RWPE1 (cell line): ENCODE results near the gene KDELR1.
"Not testable (repeated sequence)": the region's sequence is repeated elsewhere in the genome, so short reads cannot be mapped to it uniquely, and the experiment has no call there.

Experiments
- CTCF ChIA-PET: fragments of 350-600 bp; sonication (Branson Sonifier 250); formaldehyde crosslinking; extraction: SDS; loops from one replicate; lab custom pipeline; 2021; lab: Yijun Ruan, JAX
- POLR2A ChIA-PET: fragments of 400-600 bp; formaldehyde crosslinking; extraction: SDS; loops from one replicate; lab custom pipeline; 2020; ENCODE audit warnings: antibody characterized with exemption; ENCODE audit not compliant: low non-redundant PET; lab: Yijun Ruan, JAX
- DNase-seq: peaks from one replicate; pipeline ENCODE4 v3.0.0; 2012; ENCODE audit warnings: low spot score
- H3K27ac ChIP-seq: fragments of 450-650 bp; 2 replicates; pipeline ENCODE4 v1.5.1; 2017
- TF ChIP-seq, protein P1 (sequence below): fragments of 450-650 bp; conservative IDR thresholded peaks from 2 replicates; pipeline ENCODE4 v1.5.1; 2017; ENCODE audit warnings: low read depth, mild to moderate bottlenecking

KDELR1 gene

DNA sequence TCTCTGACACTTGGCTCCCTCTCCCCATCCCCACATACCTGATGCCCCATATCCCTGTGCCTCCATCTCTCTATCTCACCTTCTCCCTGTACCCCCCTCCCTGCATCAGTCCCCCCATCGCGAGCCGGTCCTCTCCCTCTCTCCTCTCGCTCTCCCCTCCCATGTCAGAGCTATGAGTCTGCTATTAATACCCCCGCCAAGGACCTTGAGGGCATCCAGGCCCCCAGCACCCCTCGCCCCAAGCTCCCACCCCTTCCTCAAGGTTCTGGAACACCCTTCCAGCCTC, 3.8 kb upstream of the KDELR1 start:
- CTCF ChIA-PET, result no interaction called here
- POLR2A ChIA-PET, result interaction anchor here (0.6 to 1.0 kb wide), 2 partner anchors 73 to 186 kb away, joined by 3 to 13 read pairs; a partner anchor contains a TSS
- H3K27ac ChIP-seq, result no peak overlapping the region
- DNase-seq, result no peak
- TF ChIP-seq, protein P1, sequence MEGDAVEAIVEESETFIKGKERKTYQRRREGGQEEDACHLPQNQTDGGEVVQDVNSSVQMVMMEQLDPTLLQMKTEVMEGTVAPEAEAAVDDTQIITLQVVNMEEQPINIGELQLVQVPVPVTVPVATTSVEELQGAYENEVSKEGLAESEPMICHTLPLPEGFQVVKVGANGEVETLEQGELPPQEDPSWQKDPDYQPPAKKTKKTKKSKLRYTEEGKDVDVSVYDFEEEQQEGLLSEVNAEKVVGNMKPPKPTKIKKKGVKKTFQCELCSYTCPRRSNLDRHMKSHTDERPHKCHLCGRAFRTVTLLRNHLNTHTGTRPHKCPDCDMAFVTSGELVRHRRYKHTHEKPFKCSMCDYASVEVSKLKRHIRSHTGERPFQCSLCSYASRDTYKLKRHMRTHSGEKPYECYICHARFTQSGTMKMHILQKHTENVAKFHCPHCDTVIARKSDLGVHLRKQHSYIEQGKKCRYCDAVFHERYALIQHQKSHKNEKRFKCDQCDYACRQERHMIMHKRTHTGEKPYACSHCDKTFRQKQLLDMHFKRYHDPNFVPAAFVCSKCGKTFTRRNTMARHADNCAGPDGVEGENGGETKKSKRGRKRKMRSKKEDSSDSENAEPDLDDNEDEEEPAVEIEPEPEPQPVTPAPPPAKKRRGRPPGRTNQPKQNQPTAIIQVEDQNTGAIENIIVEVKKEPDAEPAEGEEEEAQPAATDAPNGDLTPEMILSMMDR, result no peak

DNA sequence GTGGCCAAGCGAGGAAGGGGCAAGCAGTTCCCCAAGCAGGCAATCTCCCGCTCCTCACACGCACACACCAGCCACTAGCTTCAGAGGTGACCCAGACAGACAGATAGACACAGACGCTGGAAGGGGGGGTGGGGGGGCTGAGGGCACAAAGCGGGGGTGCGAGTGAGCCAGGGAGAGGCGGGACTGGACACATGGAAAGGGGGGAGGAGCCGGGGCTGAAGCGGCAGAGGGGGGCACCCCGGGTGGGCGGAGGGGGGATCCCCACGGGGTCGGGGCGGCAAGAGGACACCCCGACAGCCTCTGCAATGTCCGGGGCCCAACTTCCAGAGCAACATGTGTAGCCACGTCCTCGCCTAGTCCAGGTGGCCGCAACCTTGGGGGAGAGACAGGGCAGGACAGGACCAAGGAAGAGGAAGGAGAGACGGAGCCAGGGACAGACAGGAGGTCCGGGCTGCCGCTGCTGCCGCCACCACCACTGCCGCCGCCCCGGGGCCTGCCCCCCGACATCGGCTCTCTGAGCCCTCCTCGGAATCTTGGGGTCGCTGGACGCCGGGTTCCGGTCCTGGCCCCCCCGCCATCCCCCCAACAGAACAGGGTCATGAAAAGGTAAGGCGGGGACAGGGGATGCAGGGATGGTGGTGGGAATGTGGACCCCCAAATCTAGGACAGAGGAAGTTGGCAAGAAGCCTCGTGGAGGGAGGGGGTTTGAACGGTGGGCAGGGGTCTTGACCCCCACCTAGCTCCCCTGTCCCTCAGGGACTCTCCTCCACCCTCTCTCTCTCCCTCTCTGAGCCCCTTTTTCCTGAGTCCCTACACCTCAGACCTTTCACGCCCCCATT, 3.2 kb upstream of the KDELR1 start:
- CTCF ChIA-PET, result no interaction called here
- POLR2A ChIA-PET, result no interaction called here

DNA sequence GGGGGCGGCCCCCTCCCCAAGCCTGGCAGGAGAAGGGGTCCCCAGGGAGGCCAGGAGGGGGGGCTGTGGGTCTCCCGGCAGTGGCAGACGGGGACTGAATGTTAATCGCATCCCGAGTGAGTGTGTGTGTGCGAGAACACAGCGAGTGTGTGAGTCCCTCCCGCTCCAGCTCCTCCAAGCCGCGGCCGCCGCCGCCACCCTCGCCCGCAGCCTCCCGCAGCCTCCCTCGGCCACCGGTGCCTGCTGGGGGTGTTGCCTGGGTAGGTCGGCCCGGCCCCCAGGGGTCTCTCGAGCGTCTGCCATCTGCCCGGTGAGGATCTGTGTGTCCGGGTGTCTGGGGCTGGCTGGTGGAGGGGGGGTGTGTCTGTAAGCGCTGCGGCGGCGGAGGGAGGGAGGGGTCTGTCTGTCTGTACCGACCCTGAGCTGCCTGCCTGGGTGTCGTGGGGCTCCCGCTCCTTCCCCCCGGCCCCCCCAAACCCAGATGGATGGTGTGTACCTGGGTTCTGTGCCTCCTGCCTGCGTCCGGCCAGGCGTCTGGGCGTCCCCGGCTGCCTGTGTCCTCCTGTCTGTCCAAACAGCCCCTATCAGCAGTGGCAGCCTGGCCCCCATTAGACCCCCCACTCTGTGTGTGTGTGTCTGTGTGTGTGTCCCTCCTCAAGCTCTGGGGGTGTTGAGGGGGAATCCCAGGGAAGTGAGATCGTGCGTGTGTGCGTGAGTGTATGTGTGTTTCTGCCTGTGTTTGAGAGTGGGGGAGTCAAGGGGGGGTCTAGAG, 2.4 kb upstream of the KDELR1 start, which contains the start of gene GRIN2D:
TSS of gene GRIN2D (plus strand) at position 110 of the 772 bp plus-strand sequence. CDS start 4,725 bp downstream, outside the sequence.
- H3K27ac ChIP-seq, result peak within 1 kb of the TSS; percentile 30; the same call in 1 of the 2 replicates
- CTCF ChIA-PET, result no interaction called here
- DNase-seq, result no peak
- TF ChIP-seq, protein P1, result no peak
- POLR2A ChIA-PET, result no interaction called here

More for the DNA sequence above, 3.2 kb upstream of the KDELR1 start:
- TF ChIP-seq, protein P1, result no peak
- no peak for DNase-seq
- no peak overlapping the region for H3K27ac ChIP-seq

DNA sequence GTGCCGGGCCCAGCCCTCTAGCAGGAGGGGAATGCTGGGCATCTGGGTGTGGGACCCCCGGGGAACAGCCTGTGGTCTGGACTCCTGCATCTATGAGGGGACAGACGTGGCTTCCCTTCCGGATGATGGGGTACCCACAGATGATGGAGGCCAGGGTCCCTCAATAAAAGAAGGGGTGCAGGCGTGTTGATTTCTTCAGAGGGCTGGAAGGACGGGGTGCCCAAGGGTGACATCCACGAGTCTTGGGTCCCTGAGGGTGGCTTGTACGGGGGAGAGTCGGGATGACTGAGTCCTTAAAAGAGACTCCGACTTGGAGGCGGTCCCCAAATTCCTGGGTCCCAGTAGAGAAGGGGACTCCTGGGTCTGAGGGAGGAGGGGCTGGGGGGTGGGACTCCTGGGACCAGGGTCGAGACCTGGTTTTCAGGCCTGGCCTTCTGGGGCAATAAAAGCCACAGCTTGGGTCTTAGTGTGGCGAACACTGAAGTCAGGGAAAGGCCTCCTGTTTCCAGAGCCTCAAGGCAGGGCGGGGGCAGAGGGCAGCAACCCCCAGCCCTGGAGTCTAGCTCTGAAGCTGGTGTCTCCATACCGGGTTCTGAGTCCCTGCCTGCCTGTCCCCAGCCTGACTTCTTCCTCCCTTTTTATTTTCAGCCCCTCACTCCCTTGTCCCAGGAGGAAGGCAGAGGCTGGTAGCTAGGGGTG, 1.7 kb upstream of the KDELR1 start:
- TF ChIP-seq, protein P1, result no peak
- ChIA-PET POLR2A (no interaction called here), CTCF (no interaction called here)
- DNase-seq, result no peak
- H3K27ac ChIP-seq, result peak overlapping the region; percentile 30; the same call in 1 of the 2 replicates

DNA sequence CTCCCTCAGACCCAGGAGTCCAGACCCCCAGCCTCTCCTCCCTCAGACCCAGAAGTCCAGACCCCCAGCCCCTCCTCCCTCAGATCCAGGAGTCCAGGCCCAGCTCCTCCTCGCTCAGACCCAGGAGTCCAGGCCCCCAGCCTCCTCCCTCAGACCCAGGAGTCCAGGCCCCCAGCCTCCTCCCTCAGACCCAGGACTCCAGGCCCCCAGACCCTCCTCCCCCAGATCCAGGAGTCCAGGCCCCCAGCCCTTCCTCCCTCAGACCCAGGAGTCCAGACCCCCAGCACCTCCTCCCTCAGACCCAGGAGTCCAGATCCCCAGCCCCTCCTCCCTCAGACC, 624 bp upstream of the KDELR1 start:
- peak overlapping the region; percentile 84 for H3K27ac ChIP-seq
- DNase-seq, result not testable (repeated sequence)
- CTCF ChIA-PET, result interaction anchor here (0.5 to 2.1 kb wide), 7 partner anchors 9 to 145 kb away, joined by 3 to 13 read pairs (median 5); partner anchors contain the start of genes SYNGR4 and TMEM143
- POLR2A ChIA-PET, result interaction anchor here (0.6 kb wide), 1 partner anchor 28 kb away, joined by 5 read pairs; the partner anchor contains the start of genes SYNGR4 and TMEM143

DNA sequence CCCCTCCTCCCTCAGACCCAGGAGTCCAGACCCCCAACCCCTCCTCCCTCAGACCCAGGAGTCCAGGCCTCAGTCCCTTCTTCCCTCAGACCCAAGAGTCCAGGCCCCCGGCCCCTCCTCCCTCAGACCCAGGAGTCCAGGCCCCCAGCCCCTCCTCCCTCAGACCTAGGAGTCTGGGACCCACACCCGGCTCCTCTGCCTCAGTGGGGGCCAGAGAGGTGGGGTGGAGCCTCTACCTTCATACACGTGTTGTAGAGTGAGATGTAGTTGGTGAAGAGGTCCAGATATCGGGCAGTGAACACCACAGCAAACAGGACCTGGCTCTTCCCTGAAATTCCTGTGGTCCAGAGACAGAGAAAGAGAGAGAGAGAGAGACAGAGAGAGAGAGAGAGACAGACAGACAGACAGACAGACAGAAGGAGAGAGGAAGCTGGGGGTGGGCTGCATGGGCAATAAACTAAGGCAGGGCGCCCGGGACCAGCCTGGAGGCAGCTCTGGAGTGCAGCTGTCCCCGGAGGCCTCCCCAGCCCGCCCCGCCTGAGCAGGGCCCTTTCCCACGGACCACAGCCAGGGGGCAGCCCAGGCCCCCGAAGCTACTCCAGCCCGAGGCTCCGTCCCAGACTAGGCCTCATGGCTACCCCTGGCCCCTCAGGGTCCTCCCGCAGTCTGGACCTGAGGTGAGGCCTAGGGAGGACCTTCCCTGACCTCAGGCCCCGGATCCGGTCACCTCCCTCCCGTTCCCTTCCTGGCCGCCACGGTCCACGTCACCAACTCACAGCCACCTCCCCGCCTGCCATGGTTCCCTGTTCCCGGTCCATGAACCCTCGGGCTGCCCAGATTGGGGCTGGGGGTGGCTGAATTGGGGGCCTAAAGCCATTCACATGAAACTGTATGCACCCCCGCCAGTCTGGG, 907 bp downstream of the KDELR1 start:
- POLR2A ChIA-PET, result interaction anchor here (0.6 kb wide), 1 partner anchor 27 kb away, joined by 3 read pairs; the partner anchor contains the start of gene TMEM143
- CTCF ChIA-PET, result interaction anchor here (0.6 to 2.1 kb wide), 11 partner anchors 25 to 225 kb away, joined by 3 to 13 read pairs (median 3); partner anchors contain the start of genes FAM83E, SYNGR4 and TMEM143
- TF ChIP-seq, protein P1, result peak; percentile 53
- H3K27ac ChIP-seq, result peak overlapping the region; percentile 84
- peak; percentile 46 for DNase-seq
